CD4-positive, alpha-beta T cell treated with Interleukin-2 at 100 ng/mL for 4 hours (primary cell): Measurements from ENCODE around the gene AP4S1.
"Not testable (repeated sequence)": the region's sequence is repeated elsewhere in the genome, so short reads cannot be mapped to it uniquely, and the experiment has no call there.

Source experiments
- DNase-seq: peaks from one replicate; pipeline ENCODE4 v3.0.0-alpha.2; 2020; ENCODE audit warnings: low spot score

Gene AP4S1, protein sequence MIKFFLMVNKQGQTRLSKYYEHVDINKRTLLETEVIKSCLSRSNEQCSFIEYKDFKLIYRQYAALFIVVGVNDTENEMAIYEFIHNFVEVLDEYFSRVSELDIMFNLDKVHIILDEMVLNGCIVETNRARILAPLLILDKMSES

DNA sequence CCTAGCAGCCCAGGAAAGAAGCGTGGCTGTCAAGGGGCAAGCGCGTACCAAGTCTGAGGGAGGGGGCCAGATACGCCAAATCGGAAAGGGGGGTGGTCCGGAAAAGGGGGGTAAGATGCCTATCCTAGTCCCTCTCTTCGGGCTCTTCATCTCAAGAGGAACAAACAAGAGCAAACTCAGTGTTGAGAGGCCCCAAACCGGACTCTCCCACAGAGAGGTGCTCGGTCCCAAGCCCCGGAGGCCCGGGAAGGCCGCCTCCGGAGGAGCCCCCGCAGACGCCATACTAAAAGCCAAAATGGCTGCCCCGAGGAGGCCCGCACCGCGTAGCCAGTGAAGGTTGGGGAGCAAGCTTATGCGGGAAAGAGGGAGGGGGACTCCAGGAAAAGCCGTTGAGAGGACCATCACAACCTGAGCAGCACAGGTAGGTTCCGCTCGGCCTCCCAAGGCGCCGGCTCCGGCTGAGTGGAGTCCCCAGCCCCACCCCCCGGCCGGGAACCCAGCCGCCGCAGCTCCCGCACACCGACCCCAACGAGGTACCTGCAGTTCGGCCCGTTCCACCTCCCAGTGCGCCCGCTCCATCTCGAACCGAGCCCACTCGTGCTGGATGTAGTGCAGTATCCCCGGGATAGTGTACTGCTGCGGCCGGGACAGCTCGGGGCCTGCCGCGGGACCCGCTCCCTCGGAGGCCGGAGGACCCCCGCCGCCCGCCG is at the start of gene AP4S1:
TSS of gene AP4S1 (plus strand) at position 283 of the 710 bp plus-strand sequence. CDS start 40,548 bp downstream, outside the sequence.
- peak; percentile 33 for DNase-seq

DNA sequence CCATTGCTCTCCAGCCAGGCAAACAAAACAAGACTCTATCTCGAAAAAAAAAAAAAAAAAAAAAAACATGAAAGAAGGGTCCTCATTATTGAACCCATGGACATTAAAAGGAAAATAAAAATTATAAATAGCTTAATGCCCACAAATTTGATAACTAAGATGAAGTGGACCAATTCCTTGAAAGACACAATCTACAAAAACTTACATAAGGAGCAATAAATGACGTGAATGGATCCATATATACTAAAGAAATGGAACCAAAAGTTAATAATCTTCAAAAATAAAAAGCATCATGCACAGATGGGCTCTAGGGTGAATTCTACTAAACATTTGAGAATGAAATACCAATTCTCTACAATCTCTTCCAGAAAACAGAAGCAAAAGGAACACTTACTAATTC is 47.7 kb upstream of the AP4S1 start:
- no peak for DNase-seq

DNA sequence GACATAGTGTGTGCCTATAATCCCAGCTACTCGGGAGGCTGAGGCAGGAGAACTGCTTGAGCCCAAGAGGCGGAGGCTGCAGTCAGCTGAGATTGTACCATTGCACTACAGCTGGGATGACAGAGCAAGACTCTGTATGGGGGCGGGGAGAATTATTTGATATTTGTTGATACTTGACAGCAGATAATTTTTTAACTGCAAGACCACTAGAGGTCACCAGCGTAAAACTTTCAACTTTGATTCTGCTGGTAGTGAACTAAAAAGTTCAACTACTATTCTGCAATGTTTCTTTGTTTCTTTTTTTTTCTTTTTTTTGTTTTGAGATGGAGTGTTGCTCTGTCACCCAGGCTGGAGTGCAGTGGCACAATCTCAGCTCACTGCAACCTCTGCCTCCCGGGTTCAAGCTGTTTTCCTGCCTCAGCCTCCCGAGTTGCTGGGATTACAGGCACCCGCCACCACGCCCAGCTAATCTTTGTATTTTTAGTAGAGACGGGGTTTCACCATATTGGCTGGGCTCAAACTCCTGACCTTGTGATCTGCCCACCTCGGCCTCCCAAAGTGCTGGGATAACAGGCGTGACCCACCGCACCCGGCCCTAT is 45.2 kb upstream of the AP4S1 start:
- peak; percentile 78 for DNase-seq

DNA sequence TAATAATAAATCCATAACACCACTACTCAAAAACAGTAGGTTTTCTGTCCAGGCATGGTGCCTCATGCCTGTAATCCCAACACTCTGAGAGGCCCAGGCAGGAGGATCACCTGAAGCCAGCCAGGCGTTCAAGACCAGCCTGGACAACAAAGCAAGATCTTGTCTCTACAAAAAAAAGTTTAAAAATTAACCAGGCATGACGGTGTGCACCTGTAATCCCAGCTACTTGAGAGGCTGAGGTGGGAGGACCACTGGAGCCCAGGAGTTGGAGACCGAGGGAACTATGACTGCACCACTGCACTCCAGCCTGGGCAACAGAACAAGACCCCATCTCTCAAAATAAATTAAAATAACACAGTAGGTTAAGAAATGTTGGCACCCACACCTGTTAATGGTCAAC is 44.5 kb upstream of the AP4S1 start:
- DNase-seq, result no peak

DNA sequence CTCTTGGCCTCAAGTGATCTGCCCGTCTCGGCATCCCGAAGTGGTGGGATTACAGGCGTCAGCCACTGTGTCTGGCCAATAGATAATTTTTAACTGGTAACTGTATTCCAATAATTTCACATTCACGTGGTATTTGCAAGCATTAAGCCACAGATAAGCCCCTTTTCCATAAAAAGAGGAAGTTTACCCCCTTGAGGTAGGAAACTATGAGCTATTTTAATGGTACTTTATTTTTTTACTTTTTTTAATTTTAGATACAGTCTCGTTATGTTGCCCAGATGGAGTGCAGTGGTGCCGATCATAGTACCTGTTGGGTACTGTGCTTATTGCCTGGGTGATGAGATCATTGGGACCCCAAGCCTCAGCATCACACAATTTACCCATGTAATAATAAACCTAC is 42.9 kb upstream of the AP4S1 start:
- no peak for DNase-seq

DNA sequence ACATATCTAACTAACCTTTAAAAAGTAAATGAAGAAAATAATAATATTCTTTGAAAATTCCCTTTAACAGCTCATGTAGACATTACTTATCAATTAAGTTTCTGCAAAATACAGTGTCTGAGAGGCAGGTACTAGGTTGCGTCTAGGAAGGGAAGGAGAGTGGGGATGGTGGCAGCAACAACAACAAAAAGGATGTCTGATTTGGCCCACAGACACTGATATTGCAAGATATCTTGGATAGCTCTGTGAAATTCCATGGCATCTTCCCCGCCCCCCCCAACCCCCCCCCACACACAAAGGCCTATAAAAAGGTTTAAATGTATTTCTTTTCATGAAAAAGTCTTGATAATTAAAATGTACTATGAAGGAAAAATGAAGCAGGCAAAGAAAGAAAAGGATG is 41.6 kb upstream of the AP4S1 start:
- no peak for DNase-seq

DNA sequence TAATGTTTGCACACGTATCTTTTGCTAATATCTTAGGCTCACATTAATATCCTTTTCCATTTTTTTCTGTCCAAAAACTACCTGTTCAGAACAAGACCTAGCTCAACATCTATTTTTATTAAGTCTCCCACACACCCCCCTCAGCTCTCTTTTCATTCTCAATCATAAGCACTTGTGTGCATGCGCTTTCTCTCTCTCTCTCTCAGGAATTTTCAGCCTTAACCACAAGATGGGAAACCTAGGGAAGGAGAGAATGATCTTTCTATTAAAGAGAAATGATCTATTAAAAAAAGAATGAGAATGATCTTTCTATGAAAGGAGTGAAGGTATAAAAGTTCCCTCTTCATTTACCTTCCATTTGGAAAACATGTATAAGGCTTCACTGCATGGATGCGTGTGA is 39.7 kb upstream of the AP4S1 start:
- no peak for DNase-seq

DNA sequence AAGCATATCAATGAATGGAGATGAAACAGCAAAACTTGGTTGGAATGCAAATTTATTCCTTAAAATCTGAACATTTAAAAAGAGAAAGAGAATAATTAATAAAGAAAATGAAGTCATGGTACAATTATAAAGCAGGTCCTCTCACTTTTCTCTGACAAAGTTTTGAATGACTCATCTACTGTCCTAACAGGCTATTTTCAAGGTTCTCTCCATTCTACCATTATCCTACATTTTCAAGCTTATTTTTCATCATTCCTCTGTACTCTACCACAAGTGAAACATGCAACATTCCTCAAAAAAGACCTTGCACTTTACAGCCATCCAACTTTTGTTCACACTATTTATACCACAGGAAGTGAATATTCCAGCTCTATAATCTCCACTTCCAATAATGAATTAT is 36.9 kb upstream of the AP4S1 start:
- no peak for DNase-seq

DNA sequence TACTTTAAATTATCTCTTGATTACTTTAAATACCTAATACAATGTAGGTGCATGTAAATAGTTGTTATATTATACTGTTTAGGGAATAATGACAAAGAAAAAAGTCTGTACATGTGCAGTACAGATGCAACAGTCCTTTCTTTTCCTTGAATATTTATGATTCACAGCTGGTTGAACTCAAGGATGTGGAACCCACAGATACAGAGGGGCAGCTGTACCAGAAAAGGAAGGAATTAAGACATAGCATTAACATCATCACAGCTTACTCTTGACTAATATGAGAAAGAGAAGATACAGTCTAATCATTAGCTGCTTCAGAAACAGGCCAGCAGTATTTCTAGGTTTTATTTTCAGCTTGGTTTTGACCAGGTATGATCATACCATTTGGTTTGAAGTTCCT is 34.7 kb upstream of the AP4S1 start:
- DNase-seq, result no peak

DNA sequence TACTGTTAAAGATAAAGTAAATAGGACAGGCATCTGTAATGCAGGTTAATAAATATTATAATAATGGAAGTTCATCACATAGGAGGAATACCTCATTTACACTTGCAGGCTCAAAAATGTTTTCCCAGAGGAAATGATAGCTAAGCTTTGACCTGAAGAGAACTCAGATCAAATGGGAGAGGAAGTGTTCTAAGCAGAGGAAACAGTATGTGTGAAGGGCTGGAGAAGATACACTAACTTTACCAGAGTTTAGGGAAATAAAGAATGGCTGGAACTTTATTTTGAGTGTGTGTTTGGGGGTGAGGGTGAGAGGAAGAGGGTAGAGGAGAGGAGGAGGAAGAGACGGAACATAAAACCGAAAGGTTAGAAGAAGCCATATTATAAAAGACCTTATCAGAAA is 34.0 kb upstream of the AP4S1 start:
- no peak for DNase-seq

DNA sequence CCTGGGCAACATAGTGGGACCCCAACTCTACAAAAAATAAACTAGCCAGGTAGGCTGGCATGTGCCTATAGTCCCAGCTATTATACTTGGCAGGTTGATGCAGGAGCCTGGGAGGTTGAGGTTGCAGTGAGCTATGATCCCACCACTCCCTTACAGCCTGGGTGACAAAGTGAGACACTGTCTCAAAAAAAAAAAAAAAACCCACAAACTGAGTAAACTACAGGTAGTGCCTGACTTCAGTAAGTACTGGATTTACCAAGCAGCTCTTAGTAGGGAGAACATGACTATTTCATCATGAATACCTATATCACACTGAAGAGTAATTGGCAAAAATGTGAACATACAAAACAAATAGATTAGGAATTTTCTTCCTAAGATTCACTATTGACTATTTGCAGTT is 32.4 kb upstream of the AP4S1 start:
- DNase-seq, result no peak

DNA sequence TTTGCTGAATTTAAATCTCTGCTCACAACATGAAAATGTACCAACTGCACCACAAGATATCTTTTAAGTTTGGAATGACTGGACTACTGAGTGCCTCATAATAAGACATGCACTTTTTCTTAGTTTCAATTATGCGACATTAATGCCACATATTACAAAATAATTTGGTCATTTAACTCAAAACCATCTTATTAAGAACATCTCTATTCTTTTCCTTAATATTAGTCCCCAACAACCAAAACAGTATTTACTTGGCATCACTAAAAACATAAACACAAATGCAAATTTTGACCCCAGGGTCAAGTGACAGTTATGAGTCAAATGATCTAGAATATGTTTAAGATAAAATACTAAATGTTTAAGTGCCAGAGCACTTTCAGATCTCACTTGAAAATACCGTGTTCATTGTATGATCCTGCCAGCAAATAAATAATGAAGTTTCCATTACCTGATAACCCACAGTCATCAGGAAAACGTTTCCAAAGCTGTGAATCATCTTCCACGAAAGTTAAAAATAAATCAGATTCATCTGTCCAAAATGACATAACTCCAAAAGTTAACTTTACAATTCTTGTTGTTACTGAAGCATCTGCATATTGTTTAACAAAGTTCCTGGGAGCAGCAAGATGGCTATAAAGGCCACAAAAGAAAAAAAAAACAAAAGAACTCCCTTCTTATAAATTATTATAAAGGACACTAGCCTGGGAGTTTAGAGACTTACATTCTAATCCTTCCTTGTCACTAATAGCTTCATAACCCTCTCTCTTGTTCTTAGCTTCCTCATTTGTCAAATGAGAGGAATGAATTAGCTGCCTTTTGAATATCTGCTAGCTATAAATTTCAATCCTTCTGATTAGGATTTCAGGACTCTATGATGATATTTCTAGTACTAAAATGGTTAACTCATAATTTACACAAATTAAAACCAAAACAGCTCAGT is 30.5 kb upstream of the AP4S1 start:
- DNase-seq, result no peak

DNA sequence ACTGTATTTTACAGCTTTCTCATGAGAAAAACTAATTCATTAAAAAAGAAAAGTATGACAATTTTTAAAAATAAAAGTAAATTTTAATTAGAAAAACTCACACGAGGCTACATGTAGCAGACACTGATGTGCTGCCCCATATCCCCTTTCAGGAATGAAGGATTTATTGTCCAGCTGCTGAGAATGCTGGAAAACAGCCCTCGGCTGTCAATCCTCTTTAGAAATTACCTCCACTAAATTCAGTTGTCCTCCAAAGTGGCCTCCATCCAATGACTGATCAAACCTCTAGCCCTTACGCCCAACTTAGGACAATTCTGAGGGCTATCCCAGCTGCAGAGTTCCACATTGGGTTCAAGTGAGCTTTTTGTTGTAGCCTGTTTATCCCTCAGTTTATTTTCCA is 29.8 kb upstream of the AP4S1 start:
- no peak for DNase-seq

DNA sequence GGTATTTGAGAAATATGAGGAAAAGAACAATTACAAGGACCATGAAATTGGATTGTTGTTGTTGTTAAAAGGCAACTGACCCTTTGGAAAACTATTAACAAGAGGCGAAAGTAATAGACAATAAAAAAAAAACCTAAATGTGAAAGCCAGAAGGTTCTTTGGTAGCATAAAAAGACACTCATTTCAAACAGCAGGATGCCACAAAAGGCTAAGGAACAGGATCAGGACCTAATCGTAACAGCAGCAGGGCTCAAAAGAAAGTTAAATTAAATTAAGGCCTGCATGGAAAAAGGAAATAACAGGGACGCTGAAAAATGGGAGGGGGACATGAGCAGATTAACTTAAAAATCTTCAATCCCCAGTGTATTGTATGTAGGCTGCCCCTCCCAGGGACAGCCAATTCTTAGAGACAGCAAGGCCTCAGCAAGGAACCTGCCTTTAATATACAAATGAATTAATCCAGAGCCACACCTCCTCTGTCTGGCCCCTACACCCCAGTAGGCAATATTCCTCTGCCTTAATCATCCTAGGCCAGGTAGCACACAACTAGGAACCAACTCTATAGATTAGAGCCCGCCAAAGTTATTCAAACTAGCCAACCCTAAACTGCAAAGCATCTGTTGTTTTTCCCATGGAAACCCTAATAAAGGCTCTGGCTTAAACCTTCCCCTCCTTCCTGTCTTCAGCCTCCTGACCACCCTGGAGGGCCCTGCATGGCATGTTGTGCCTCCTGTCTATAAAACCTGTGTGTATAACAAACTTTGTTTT is 28.4 kb upstream of the AP4S1 start:
- no peak for DNase-seq

DNA sequence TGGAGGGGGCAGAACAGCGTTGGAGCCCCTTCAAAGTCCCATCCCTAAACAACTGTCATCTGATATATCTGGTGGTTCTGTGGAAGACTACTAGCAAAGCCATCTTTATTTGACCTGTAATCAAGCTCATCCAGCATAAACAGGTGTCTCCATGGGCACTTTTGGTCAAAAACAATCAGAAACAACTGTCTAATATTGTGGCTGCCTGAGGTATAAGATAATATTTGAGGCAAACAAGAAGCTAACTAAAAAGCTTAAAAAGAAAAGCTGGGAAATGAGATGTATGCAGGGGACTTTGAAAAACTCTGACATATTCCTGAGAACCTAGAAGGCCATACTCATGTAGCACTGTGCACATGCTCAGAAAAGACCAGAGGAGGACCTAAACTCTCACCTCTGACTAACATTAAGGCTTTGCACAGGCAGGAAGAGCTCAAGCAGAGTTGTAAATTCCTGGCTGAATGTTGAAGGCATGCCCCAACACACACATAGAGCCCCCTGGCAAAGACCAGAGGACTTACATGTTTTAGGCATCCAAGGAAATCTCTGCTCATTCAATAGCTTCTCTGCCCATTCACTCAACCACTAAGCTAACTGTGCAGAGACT is 27.2 kb upstream of the AP4S1 start:
- no peak for DNase-seq

DNA sequence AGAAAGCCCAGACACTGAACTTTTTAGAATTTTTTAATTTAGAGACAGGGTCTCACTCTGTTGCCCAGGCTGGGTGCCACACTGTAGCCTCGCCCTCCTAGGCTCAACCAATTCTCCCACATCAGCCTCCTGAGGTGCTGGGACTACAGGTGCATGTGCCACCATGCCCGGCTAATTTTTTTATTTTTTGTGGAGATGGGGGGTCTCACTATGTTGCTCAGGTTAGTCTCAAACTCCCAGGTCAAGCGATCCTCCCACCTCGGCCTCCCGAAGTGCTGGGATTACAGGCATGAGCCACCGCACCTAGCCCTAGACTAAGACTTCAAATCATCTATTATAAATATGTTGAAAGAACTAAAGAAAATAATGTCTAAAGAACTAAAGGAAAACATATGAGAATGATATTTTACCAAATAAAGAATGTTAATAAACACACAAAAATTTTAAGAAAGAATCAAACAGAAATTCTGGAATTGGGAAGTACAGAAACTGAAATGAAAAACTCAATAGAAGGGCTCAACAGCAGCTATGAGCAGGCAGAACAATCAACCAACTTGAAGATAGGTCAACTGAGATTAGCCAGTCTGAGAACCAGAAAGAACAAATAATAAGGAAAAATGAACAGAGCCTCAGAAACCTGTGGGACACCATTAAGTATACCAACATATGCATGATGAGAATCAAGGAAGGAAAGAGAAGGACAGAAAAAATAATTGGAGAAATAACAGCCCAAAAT is 26.2 kb upstream of the AP4S1 start:
- DNase-seq, result no peak

DNA sequence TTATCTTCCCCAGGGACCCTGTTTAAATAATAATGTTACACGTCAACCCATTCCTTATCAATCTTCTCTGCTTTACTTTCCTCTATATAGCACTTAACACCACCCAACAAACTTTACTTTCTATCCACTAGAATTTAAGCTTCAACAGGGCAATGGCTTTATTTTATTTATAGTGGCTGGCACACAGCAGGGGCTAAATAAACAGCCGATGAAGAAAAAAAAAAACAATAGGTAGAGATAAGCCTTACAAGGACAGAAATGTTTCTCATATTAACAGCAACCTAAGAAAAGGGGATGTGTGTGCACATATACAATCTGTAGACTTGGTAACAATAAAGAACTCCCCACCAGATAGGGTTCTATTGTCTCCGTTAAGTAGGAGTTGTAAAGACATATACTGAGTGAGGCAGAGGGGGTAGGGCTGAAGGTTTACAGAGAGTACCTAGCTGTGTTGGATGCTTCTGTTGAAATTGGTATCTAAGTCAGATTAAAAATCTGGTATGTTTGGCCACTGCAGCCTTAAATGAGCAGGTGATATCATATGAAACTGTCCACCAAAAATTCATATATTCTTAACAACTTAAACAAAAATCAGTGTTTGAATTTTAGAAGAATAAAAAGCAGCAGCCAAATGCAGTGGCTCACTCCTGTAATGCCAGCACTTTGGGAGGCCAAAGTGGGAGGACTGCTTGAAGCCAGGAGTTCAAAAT is 24.7 kb upstream of the AP4S1 start:
- no peak for DNase-seq

DNA sequence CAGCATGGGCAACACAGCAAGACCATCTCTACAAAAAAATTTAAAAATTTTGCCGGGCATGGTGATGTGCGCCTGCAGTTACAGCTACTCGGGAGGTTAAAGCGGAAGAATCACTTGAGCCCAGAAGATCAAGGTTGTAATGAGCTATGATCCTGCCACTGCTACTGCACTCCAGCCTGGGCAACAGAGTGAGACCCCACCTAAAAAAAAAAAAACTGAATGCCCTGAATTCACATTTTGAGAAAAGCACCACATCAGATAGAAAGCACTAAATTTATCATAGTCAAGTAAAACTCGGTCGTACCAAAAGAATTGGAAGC is 24.1 kb upstream of the AP4S1 start:
- DNase-seq, result no peak

DNA sequence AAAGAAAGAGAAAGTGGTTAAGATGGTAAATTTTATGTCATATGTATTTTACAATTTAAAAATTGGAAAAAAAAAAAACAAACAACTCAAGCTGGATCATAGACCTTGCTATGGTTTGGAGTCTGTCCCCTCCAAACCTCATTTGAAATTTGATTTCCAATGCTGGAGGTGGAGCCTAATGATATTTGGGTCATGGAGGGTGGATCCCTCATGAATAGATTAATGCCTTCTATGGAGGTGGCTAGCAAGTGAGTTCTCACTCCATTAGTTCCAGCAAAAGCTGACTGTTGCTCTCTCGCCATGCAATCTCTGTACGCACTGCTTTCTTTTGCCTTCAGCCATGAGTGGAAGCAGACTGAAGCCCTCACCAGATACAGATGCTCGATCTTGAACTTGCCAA is 22.2 kb upstream of the AP4S1 start:
- DNase-seq, result no peak

DNA sequence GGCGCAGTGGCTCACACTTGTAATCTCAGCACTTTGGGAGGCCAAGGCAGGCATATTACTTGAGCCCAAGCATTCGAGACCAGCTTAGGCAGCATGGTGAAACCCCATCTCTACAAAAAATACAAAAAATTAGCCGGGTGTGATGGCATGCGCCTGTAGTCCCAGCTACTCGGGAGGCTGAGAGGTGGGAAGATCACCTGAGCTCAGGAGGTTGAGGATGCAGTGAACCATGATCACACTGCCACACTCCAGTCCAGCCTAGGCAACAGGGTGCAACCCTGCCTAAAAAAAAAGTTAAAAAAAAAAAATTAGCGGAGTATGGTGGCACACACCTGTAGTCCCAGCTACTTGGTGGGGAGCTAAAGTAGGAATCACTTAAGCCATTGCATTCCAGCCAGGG is 21.4 kb upstream of the AP4S1 start:
- not testable (repeated sequence) for DNase-seq
